Mesenchymal stem cell (in vitro differentiated cells and primary cell): ENCODE data around the gene A1BG.

Experiments used
- DNase-seq: peaks from one replicate; pipeline ENCODE4 v3.0.0-alpha.2; 2013
- H2AFZ ChIP-seq: one replicate; pipeline ENCODE4 v1.6.1; 2013; ENCODE audit warnings: low read depth, mild to moderate bottlenecking, control low read depth, inconsistent platforms, low read length, moderate library complexity
- H2AK5ac ChIP-seq: 2 replicates; pipeline ENCODE4 v1.6.1; 2013; ENCODE audit warnings: low read length, moderate library complexity, mild to moderate bottlenecking, inconsistent platforms; ENCODE audit not compliant: severe bottlenecking
- H2BK120ac ChIP-seq: one replicate; pipeline ENCODE4 v1.6.1; 2013; ENCODE audit warnings: low read depth, mild to moderate bottlenecking, inconsistent platforms, low read length, moderate library complexity
- H2BK12ac ChIP-seq, 2 experiments: one replicate each; pipeline ENCODE4 v1.6.1; 2013; ENCODE audit warnings: inconsistent platforms in 2 of 2, low read length in 2 of 2, mild to moderate bottlenecking in 2 of 2, moderate library complexity in 2 of 2, control low read depth in 1 of 2
- H2BK15ac ChIP-seq: one replicate; pipeline ENCODE4 v1.6.1; 2013; ENCODE audit warnings: mild to moderate bottlenecking, low read depth, inconsistent platforms; ENCODE audit not compliant: poor library complexity, severe bottlenecking
- H2BK5ac ChIP-seq: 2 replicates; pipeline ENCODE4 v1.6.1; 2013; ENCODE audit warnings: low read depth, mild to moderate bottlenecking, low read length, control low read depth, inconsistent platforms; ENCODE audit not compliant: poor library complexity, severe bottlenecking
- H3K14ac ChIP-seq, 2 experiments: one replicate each; pipeline ENCODE4 v1.6.1; 2013; ENCODE audit warnings: inconsistent platforms in 2 of 2, low read length in 2 of 2, control low read depth in 1 of 2, mild to moderate bottlenecking in 1 of 2, moderate library complexity in 1 of 2
- H3K18ac ChIP-seq, 2 experiments: one replicate each; pipeline ENCODE4 v1.6.1; 2013; ENCODE audit warnings: inconsistent platforms in 2 of 2, low read length in 2 of 2, control low read depth in 1 of 2, low read depth in 1 of 2, mild to moderate bottlenecking in 1 of 2
- H3K23ac ChIP-seq, 2 experiments: one replicate each; pipeline ENCODE4 v1.6.1; 2013; ENCODE audit warnings: inconsistent platforms in 2 of 2, low read length in 2 of 2, mild to moderate bottlenecking in 2 of 2, moderate library complexity in 2 of 2, control low read depth in 1 of 2
- H3K27ac ChIP-seq: 2 replicates; pipeline ENCODE4 v1.5.1; 2013; ENCODE audit warnings: mild to moderate bottlenecking, moderate library complexity, low read length, control low read depth, inconsistent platforms; ENCODE audit not compliant: poor library complexity, severe bottlenecking
- H3K27me3 ChIP-seq, 2 experiments: 2 replicates each; pipeline versions ENCODE4 v1.6.1 to v1.7.0; 2013; ENCODE audit warnings: low read length in 2 of 2, mild to moderate bottlenecking in 2 of 2, moderate library complexity in 2 of 2, control low read depth in 1 of 2, inconsistent platforms in 1 of 2; ENCODE audit not compliant: control insufficient read depth in 1 of 2, insufficient read depth in 1 of 2
- H3K36me3 ChIP-seq, 2 experiments: 2 replicates each; pipeline versions ENCODE4 v1.6.1 to v1.7.0; 2013; ENCODE audit warnings: low read length in 2 of 2, control low read depth in 1 of 2, inconsistent platforms in 1 of 2, low read depth in 1 of 2, mild to moderate bottlenecking in 1 of 2; ENCODE audit not compliant: insufficient read depth in 2 of 2, control insufficient read depth in 1 of 2
- H3K4ac ChIP-seq, 2 experiments: one replicate each; pipeline ENCODE4 v1.6.1; 2013; ENCODE audit warnings: inconsistent platforms in 2 of 2, low read length in 2 of 2, mild to moderate bottlenecking in 2 of 2, moderate library complexity in 2 of 2, control low read depth in 1 of 2, low read depth in 1 of 2
- H3K4me1 ChIP-seq: 2 replicates; pipeline ENCODE4 v1.6.1; 2013; ENCODE audit warnings: low read depth, low read length, control low read depth; ENCODE audit not compliant: control insufficient read depth, insufficient read depth
- H3K4me2 ChIP-seq: 2 replicates; pipeline ENCODE4 v1.6.1; 2013; ENCODE audit warnings: low read length, mild to moderate bottlenecking, inconsistent platforms; ENCODE audit not compliant: poor library complexity, severe bottlenecking
- H3K4me3 ChIP-seq, 2 experiments: 2 replicates each; pipeline versions ENCODE4 v1.5.1 to v1.7.0; 2013; ENCODE audit warnings: low read length in 2 of 2, mild to moderate bottlenecking in 2 of 2, control low read depth in 1 of 2, low read depth in 1 of 2; ENCODE audit not compliant: insufficient read depth in 1 of 2
- H3K79me1 ChIP-seq: replicated peaks from 2 replicates; pipeline ENCODE4 v1.6.1; 2013; ENCODE audit warnings: mild to moderate bottlenecking, control low read depth, low read length, inconsistent platforms; ENCODE audit not compliant: poor library complexity, severe bottlenecking
- H3K9ac ChIP-seq: 2 replicates; pipeline ENCODE4 v1.7.0; 2013; ENCODE audit warnings: mild to moderate bottlenecking, low read length, moderate library complexity
- H3K9me3 ChIP-seq: 2 replicates; pipeline ENCODE4 v1.7.0; 2013; ENCODE audit warnings: mild to moderate bottlenecking, low read length; ENCODE audit not compliant: control insufficient read depth
- H4K8ac ChIP-seq: one replicate; pipeline ENCODE4 v1.6.1; 2013; ENCODE audit warnings: inconsistent platforms, mild to moderate bottlenecking, low read length, moderate library complexity
- H4K91ac ChIP-seq: one replicate; pipeline ENCODE4 v1.6.1; 2013; ENCODE audit warnings: mild to moderate bottlenecking, low read length, inconsistent platforms
- WGBS: methylation state at CpG from one replicate; pipeline ENCODE4 v1.1.7; 2013; ENCODE audit warnings: mixed read lengths; 5-methylcytosine and 5-hydroxymethylcytosine counted together

A1BG gene

GRCh38 chr19:58354478-58355030, 1.3 kb upstream of the A1BG start:
- Histone ChIP-seq H3K4ac (no peak overlapping the region), H2AFZ (no peak overlapping the region), H3K9ac (no peak overlapping the region), H3K23ac (no peak overlapping the region), H3K36me3 (peaks cover 13 to 61% of the 10 kb centered on the region in 2 experiments), H3K79me1 (peaks cover 28% of the 10 kb centered on the region), H2AK5ac (no peak overlapping the region), H3K4me1 (peaks cover 6% of the 10 kb centered on the region), H4K8ac (no peak overlapping the region), H3K4me2 (no peak overlapping the region), H3K27me3 (peaks cover 0 to 24% of the 10 kb centered on the region in 2 experiments), H3K14ac (no peak overlapping the region), H3K9me3 (no peaks in the 10 kb centered on the region), H3K4me3 (no peak overlapping the region), H2BK5ac (no peak overlapping the region), H2BK12ac (no peak overlapping the region), H4K91ac (no peak overlapping the region), H3K18ac (no peak overlapping the region), H2BK120ac (no peak overlapping the region), H3K27ac (no peak overlapping the region), H2BK15ac (no peak overlapping the region)
- WGBS = 92% methylated on average over 6 of the region's 6 CpGs
- DNase-seq = no peak

GRCh38 chr19:58353717-58354477, 605 bp upstream of the A1BG start:
- H3K4ac ChIP-seq = no peak overlapping the region

GRCh38 chr19:58351990-58352755, 1.1 kb downstream of the A1BG start:
- Histone ChIP-seq H3K4me2 (no peak overlapping the region), H3K4ac (no peak overlapping the region), H3K14ac (no peak overlapping the region), H3K4me3 (no peak overlapping the region), H3K9me3 (no peaks in the 10 kb centered on the region), H3K9ac (no peak overlapping the region), H2BK12ac (no peak overlapping the region), H3K27me3 (peaks cover 0 to 18% of the 10 kb centered on the region in 2 experiments), H2AK5ac (no peak overlapping the region), H3K23ac (no peak overlapping the region), H2BK120ac (no peak overlapping the region), H3K79me1 (peaks cover 32% of the 10 kb centered on the region), H4K91ac (no peak overlapping the region), H3K4me1 (no peaks in the 10 kb centered on the region), H4K8ac (no peak overlapping the region), H3K36me3 (peaks cover 13 to 61% of the 10 kb centered on the region in 2 experiments), H3K27ac (no peak overlapping the region), H3K18ac (no peak overlapping the region), H2AFZ (no peak overlapping the region), H2BK5ac (no peak overlapping the region), H2BK15ac (no peak overlapping the region)
- 93% methylated on average over 20 of the region's 23 CpGs for WGBS
- DNase-seq = no peak

More at GRCh38 chr19:58353717-58354477, 605 bp upstream of the A1BG start:
- Histone ChIP-seq H3K79me1 (peaks cover 32% of the 10 kb centered on the region), H3K27ac (no peak overlapping the region), H4K8ac (no peak overlapping the region), H3K18ac (no peak overlapping the region), H2AFZ (no peak overlapping the region), H2BK120ac (no peak overlapping the region), H3K14ac (no peak overlapping the region), H2BK5ac (no peak overlapping the region), H2BK12ac (no peak overlapping the region), H2AK5ac (no peak overlapping the region), H3K36me3 (peaks cover 13 to 61% of the 10 kb centered on the region in 2 experiments), H2BK15ac (no peak overlapping the region), H3K4me3 (no peak overlapping the region), H3K4me1 (peaks cover 6% of the 10 kb centered on the region), H3K9me3 (no peaks in the 10 kb centered on the region), H3K4me2 (no peak overlapping the region), H3K9ac (no peak overlapping the region), H4K91ac (no peak overlapping the region), H3K23ac (no peak overlapping the region), H3K27me3 (peaks cover 0 to 24% of the 10 kb centered on the region in 2 experiments)
- 95% methylated on average over 14 of the region's 15 CpGs for WGBS
- DNase-seq = no peak

- Histone ChIP-seq H3K4ac (no peak overlapping the region), H3K9me3 (no peaks in the 10 kb centered on the region), H3K4me3 (no peak overlapping the region), H3K4me2 (no peak overlapping the region), H3K36me3 (peaks cover 13 to 55% of the 10 kb centered on the region in 2 experiments), H3K18ac (no peak overlapping the region), H2BK5ac (no peak overlapping the region), H3K14ac (no peak overlapping the region), H2AK5ac (no peak overlapping the region), H4K8ac (no peak overlapping the region), H3K4me1 (peaks cover 1% of the 10 kb centered on the region), H4K91ac (peak overlapping the region; percentile 47), H2BK12ac (no peak overlapping the region), H3K27me3 (peaks cover 0 to 12% of the 10 kb centered on the region in 2 experiments), H3K23ac (no peak overlapping the region), H3K9ac (no peak overlapping the region), H2BK15ac (no peak overlapping the region), H2BK120ac (no peak overlapping the region), H3K27ac (no peak overlapping the region), H2AFZ (no peak overlapping the region), H3K79me1 (peaks cover 33% of the 10 kb centered on the region)
- WGBS = 97% methylated on average over 7 of the region's 9 CpGs
- DNase-seq = no peak
Measured at GRCh38 chr19:58351558-58351878, 1.8 kb downstream of the A1BG start.
